Endothelial cell (in vitro differentiated cells): Measurements from ENCODE around the gene DOCK10. TPM values are rescaled to one million over a fixed set of nuclear protein-coding genes. Genes with fewer than 3 reads are reported as not detected.

ENCODE experiments used
- DNase-seq: peaks from one replicate; pipeline ENCODE4 v3.0.0; 2021; ENCODE audit warnings: low spot score
- H3K27ac Mint-ChIP-seq: one replicate; pipeline ENCODE4 v1.8.0; 2021; ENCODE audit warnings: mixed read lengths, inconsistent platforms; ENCODE audit not compliant: unreplicated experiment
- H3K27me3 Mint-ChIP-seq: one replicate; pipeline ENCODE4 v1.8.0; 2021; ENCODE audit warnings: mild to moderate bottlenecking, moderate library complexity, mixed read lengths, inconsistent platforms; ENCODE audit not compliant: unreplicated experiment
- H3K36me3 Mint-ChIP-seq: one replicate; pipeline ENCODE4 v1.8.0; 2021; ENCODE audit warnings: mild to moderate bottlenecking, low read depth, mixed read lengths, inconsistent platforms; ENCODE audit not compliant: unreplicated experiment
- H3K4me1 Mint-ChIP-seq: one replicate; pipeline ENCODE4 v1.8.0; 2021; ENCODE audit warnings: mild to moderate bottlenecking, mixed read lengths, inconsistent platforms; ENCODE audit not compliant: unreplicated experiment
- H3K4me3 Mint-ChIP-seq: one replicate; pipeline ENCODE4 v1.8.0; 2021; ENCODE audit warnings: mild to moderate bottlenecking, mixed read lengths, inconsistent platforms; ENCODE audit not compliant: unreplicated experiment
- H3K9me3 Mint-ChIP-seq: one replicate; pipeline ENCODE4 v1.8.0; 2021; ENCODE audit warnings: mixed read lengths, inconsistent platforms; ENCODE audit not compliant: unreplicated experiment
- total RNA-seq: library from RNA; stranded (reverse); fragmentation: NEBNext Ultra II Directional; extraction: Animal tissue kit (Norgen Biotek cat#: 25700); gene quantifications from one replicate; pipeline ENCODE4 v1.2.1, GENCODE V29; 2021; ENCODE audit not compliant: unreplicated experiment
- TF ChIP-seq, protein P1 (sequence below): fragments of 200-600 bp; sonication (generic); IDR thresholded peaks from one replicate; pipeline ENCODE4 v1.5.0; 2021; ENCODE audit warnings: antibody characterized with exemption; ENCODE audit not compliant: unreplicated experiment

DOCK10 gene
- total RNA-seq, 1 donor from 2014 or later, result 7.6 TPM

DNA sequence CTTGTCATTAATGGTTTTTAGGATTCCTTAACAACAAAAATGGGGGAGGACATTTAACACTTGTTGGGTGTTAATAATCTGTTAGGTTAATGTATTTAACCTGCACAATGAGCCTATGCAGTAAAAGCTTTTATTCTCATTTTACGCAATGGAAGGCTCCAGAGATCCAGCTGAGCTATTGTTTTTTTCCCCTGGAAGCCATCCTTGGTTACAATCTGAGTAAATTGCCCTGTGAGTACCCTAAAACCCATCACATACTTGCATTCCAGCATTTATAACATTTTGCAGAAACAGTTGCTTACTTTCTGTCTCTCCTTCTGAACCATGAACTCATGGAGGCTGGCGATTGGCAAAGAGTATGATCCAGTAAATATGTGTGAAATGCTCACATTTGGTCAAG, 30.2 kb upstream of the DOCK10 start:
- Mint-ChIP-seq H3K4me3 (no peak overlapping the region), H3K36me3 (peaks cover 5% of the 10 kb centered on the region), H3K27ac (no peak overlapping the region), H3K4me1 (peaks cover 6% of the 10 kb centered on the region), H3K9me3 (peaks cover 9% of the 10 kb centered on the region), H3K27me3 (peaks cover 2% of the 10 kb centered on the region)
- TF ChIP-seq, protein P1, sequence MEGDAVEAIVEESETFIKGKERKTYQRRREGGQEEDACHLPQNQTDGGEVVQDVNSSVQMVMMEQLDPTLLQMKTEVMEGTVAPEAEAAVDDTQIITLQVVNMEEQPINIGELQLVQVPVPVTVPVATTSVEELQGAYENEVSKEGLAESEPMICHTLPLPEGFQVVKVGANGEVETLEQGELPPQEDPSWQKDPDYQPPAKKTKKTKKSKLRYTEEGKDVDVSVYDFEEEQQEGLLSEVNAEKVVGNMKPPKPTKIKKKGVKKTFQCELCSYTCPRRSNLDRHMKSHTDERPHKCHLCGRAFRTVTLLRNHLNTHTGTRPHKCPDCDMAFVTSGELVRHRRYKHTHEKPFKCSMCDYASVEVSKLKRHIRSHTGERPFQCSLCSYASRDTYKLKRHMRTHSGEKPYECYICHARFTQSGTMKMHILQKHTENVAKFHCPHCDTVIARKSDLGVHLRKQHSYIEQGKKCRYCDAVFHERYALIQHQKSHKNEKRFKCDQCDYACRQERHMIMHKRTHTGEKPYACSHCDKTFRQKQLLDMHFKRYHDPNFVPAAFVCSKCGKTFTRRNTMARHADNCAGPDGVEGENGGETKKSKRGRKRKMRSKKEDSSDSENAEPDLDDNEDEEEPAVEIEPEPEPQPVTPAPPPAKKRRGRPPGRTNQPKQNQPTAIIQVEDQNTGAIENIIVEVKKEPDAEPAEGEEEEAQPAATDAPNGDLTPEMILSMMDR, result no peak
- no peak for DNase-seq

DNA sequence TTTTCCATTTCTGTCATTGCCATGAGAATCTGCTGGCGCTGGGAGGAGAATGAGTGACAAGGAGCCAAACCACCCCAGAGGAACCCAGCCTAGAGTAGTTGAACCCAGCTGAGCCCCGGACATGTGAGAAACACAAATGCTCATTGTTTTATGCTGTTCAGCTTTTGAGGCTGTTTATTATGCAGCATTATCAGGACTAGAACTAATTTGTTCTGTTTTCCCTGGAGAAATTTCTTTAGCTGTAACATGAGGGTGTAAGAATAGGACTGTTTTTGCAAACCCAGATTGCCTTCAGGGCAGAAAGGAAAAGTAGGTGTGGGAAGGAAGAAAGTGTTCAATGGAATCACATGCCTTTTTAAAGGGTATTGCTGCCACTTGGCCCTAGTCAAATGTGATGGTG, 28.5 kb upstream of the DOCK10 start:
- Mint-ChIP-seq H3K27me3 (peaks cover 2% of the 10 kb centered on the region), H3K4me3 (no peak overlapping the region), H3K4me1 (no peaks in the 10 kb centered on the region), H3K9me3 (peaks cover 10% of the 10 kb centered on the region), H3K36me3 (peaks cover 5% of the 10 kb centered on the region), H3K27ac (no peak overlapping the region)
- TF ChIP-seq, protein P1, result no peak
- DNase-seq, result no peak

DNA sequence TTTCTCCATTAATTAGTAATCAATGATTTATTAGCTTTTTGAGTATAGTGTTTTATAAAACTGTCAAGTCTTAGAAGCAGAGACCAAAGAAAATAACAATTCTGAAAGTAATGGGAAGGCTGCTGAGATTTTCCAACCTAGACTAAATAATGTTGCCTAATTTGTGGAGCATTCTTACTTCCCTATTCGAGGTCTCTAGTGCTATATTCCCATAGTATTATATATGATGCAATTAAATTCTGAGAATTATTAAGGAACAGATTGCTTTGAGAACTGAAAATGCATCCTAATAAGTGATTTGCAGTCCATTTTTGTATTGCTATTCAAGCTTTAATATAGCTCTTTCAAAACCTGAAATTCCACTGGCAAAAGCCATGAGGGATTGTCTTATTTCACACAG, 27.7 kb upstream of the DOCK10 start:
- Mint-ChIP-seq H3K27ac (no peak overlapping the region), H3K9me3 (peaks cover 10% of the 10 kb centered on the region), H3K4me3 (no peak overlapping the region), H3K36me3 (peaks cover 5% of the 10 kb centered on the region), H3K27me3 (peaks cover 2% of the 10 kb centered on the region), H3K4me1 (no peaks in the 10 kb centered on the region)
- TF ChIP-seq, protein P1, result no peak
- DNase-seq, result no peak

DNA sequence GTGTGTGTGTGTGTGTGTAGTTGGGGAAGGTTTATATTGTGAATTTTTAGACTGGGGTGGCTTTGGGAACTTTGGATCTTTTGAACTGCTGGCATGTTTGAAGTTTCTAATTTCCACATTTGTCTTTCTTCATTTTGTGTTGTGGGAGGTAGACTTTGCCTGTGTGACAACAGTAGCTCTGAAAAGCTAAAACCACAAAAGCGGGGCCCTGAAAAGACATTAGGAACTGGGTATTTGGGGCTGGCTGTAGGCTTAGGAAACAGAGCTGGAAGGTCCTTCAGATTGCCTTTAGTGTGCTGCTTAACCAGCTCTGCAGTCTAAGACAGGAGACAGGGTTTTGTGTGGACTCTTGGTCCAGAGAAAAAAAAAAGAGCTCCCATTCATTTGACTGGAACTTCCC, 27.2 kb upstream of the DOCK10 start:
- peaks cover 5% of the 10 kb centered on the region for H3K36me3 Mint-ChIP-seq
- TF ChIP-seq, protein P1, result no peak
- H3K27me3 Mint-ChIP-seq, result peaks cover 2% of the 10 kb centered on the region
- DNase-seq, result no peak
- H3K4me1 Mint-ChIP-seq, result no peaks in the 10 kb centered on the region
- H3K27ac Mint-ChIP-seq, result no peak overlapping the region
- no peak overlapping the region for H3K4me3 Mint-ChIP-seq
- peaks cover 10% of the 10 kb centered on the region for H3K9me3 Mint-ChIP-seq

DNA sequence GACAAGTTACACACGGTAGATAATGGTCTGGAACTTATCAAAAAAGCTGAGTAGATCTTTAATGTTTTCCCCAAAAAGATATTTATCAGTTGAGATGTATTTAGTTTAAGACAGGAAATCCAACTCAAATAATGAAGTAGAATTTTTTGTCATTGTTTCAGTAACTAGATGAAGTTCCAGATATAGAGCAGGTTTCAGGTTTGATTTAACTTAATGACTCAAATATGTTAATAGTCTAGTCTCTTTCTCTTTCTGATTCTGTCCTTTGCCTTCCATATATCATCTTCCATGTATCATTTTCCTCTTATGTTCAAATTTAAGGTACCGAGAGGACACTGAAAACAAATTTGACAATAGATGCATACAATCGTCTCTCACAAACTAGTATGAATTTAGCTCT, 23.6 kb upstream of the DOCK10 start:
- Mint-ChIP-seq H3K4me1 (no peaks in the 10 kb centered on the region), H3K9me3 (peaks cover 10% of the 10 kb centered on the region), H3K27me3 (peaks cover 2% of the 10 kb centered on the region), H3K36me3 (peaks cover 5% of the 10 kb centered on the region), H3K4me3 (no peak overlapping the region), H3K27ac (no peak overlapping the region)
- TF ChIP-seq, protein P1, result no peak
- DNase-seq, result no peak
